HCT116 (cell line): ENCODE measurements around the gene BRD7. TPM values are rescaled to one million over a fixed set of nuclear protein-coding genes. Genes with fewer than 3 reads are reported as not detected.

Experiments
- ATAC-seq: fragments of 200-7000 bp; cut with Tn5 transposase; 2 replicates; pipeline ENCODE4 v1.9.1; 2020; ENCODE audit warnings: mild to moderate bottlenecking, moderate library complexity
- BruUV-seq: library from RNA; stranded (reverse); fragments of 400-500 nt; replicated peaks from 2 replicates; lab custom pipeline; 2021; lab: Mats Ljungman, UMichigan
- CTCF ChIA-PET: fragments of 300-600 bp; sonication (Branson Sonifier 250); formaldehyde crosslinking; loops from one replicate; lab custom pipeline; 2021; ENCODE audit warnings: antibody characterized with exemption; lab: Charles Lee
- POLR2A ChIA-PET: fragments of 300-600, 350-600 bp; sonication (Branson Sonifier 250); formaldehyde crosslinking; loops from one replicate; lab custom pipeline; 2021; ENCODE audit warnings: antibody characterized with exemption; lab: Charles Lee
- RAD21 ChIA-PET, 2 experiments: fragments of 300-600 bp; sonication (Branson Sonifier 250); formaldehyde crosslinking; loops; one replicate each; lab custom pipeline; 2023; ENCODE audit warnings: low total read pairs in 2 of 2; ENCODE audit not compliant: uncharacterized antibody in 2 of 2, unreplicated experiment in 2 of 2, low non-redundant PET in 1 of 2; lab: Charles Lee
- DNase-seq: peaks from one replicate; pipeline ENCODE4 v3.0.0-alpha.2; 2010; ENCODE audit warnings: low read depth, low spot score
- H2AFZ ChIP-seq: fragments of 200-600 bp; shearing (Covaris generic), sonication (generic); 2 replicates; pipeline ENCODE4 v1.6.1; 2017; ENCODE audit warnings: low read depth, mixed run types, mixed read lengths, antibody characterized with exemption, low read length; ENCODE audit not compliant: poor library complexity, severe bottlenecking
- H3K27ac ChIP-seq: 2 replicates; pipeline ENCODE4 v1.5.1; 2012; ENCODE audit warnings: low read depth, low read length
- H3K27me3 ChIP-seq: fragments of 200-600 bp; sonication (generic); 2 replicates; pipeline ENCODE4 v1.6.1; 2016; ENCODE audit warnings: mixed run types, low read length, mixed read lengths; ENCODE audit not compliant: insufficient read depth
- H3K36me3 ChIP-seq, 2 experiments: fragments of 200-500 bp in 1 of 2; fragments of 200-600 bp in 1 of 2; sonication (Bioruptor generic) in 1 of 2; sonication (generic) in 1 of 2; 2 replicates each; pipeline versions ENCODE4 v1.5.1 to v1.6.1; 2014 to 2016; ENCODE audit warnings: low read length in 2 of 2, inconsistent platforms in 1 of 2, mixed read lengths in 1 of 2, mixed run types in 1 of 2; ENCODE audit not compliant: insufficient read depth in 2 of 2, control insufficient read depth in 1 of 2
- H3K4me1 ChIP-seq, 2 experiments: fragments of 200-600 bp in 1 of 2; sonication (generic) in 1 of 2; 2 replicates each; pipeline versions ENCODE4 v1.5.1 to v1.6.1; 2012 to 2017; ENCODE audit warnings: low read length in 2 of 2, inconsistent platforms in 1 of 2, mild to moderate bottlenecking in 1 of 2, mixed read lengths in 1 of 2, mixed run types in 1 of 2, moderate library complexity in 1 of 2; ENCODE audit not compliant: insufficient read depth in 2 of 2, control insufficient read depth in 1 of 2
- H3K4me2 ChIP-seq: fragments of 200-600 bp; sonication (generic); 2 replicates; pipeline ENCODE4 v1.6.1; 2017; ENCODE audit warnings: mixed run types, low read length, mixed read lengths
- H3K4me3 ChIP-seq, 2 experiments: fragments of 200-600 bp in 1 of 2; sonication (generic) in 1 of 2; replicated peaks in 1 of 2; 2 replicates each; pipeline ENCODE4 v1.5.1; 2011 to 2016; ENCODE audit warnings: low read length in 2 of 2, control low read depth in 1 of 2, low read depth in 1 of 2, mild to moderate bottlenecking in 1 of 2, mixed read lengths in 1 of 2, mixed run types in 1 of 2
- H3K79me2 ChIP-seq: fragments of 200-600 bp; sonication (generic); 2 replicates; pipeline ENCODE4 v1.6.1; 2017; ENCODE audit warnings: mild to moderate bottlenecking, mixed run types, low read length, moderate library complexity, mixed read lengths; ENCODE audit not compliant: insufficient read depth
- H3K9ac ChIP-seq: fragments of 200-600 bp; sonication (generic); 2 replicates; pipeline ENCODE4 v1.6.1; 2016; ENCODE audit warnings: low read length, mixed read lengths
- H3K9me2 ChIP-seq: fragments of 200-600 bp; sonication (generic), shearing (Covaris generic); 2 replicates; pipeline ENCODE4 v1.6.1; 2017; ENCODE audit warnings: mixed run types, mild to moderate bottlenecking, moderate library complexity; ENCODE audit not compliant: insufficient read depth
- H3K9me3 ChIP-seq, 2 experiments: fragments of 200-500 bp in 1 of 2; fragments of 200-600 bp in 1 of 2; sonication (Bioruptor generic) in 1 of 2; sonication (generic) in 1 of 2; 2 replicates each; pipeline ENCODE4 v1.6.1; 2014 to 2017; ENCODE audit warnings: low read length in 2 of 2, mixed read lengths in 2 of 2, inconsistent platforms in 1 of 2, low read depth in 1 of 2, mild to moderate bottlenecking in 1 of 2, mixed run types in 1 of 2, moderate library complexity in 1 of 2; ENCODE audit not compliant: control insufficient read depth in 1 of 2, insufficient read depth in 1 of 2
- H4K20me1 ChIP-seq: fragments of 200-600 bp; sonication (generic), shearing (Covaris generic); 2 replicates; pipeline ENCODE4 v1.6.1; 2017; ENCODE audit warnings: mixed run types, mild to moderate bottlenecking, moderate library complexity; ENCODE audit not compliant: insufficient read depth
- EZH2 ChIP-seq: fragments of 200-600 bp; sonication (generic); IDR thresholded peaks from 2 replicates; pipeline ENCODE4 v1.6.1; 2017; ENCODE audit warnings: antibody characterized with exemption, mixed run types
- FOSL1 ChIP-seq: IDR thresholded peaks from 2 replicates; pipeline ENCODE4 v1.6.1; 2012; ENCODE audit warnings: low read depth
- JUND ChIP-seq: IDR thresholded peaks from 2 replicates; pipeline ENCODE4 v1.6.1; 2012
- POLR2AphosphoS5 ChIP-seq: IDR thresholded peaks from 2 replicates; pipeline ENCODE4 v1.6.1; 2011; ENCODE audit warnings: mild to moderate bottlenecking, low read depth, low read length, moderate library complexity
- RAD21 ChIP-seq: IDR thresholded peaks from 2 replicates; pipeline ENCODE4 v1.6.1; 2012; ENCODE audit warnings: low read depth, mild to moderate bottlenecking
- SRF ChIP-seq: IDR thresholded peaks from 2 replicates; pipeline ENCODE4 v1.6.1; 2012; ENCODE audit warnings: low read depth
- TCF7L2 ChIP-seq: IDR thresholded peaks from 2 replicates; pipeline ENCODE4 v1.7.0; 2011; ENCODE audit warnings: borderline replicate concordance, inconsistent platforms; ENCODE audit not compliant: insufficient read depth, insufficient read length; ENCODE audit errors: extremely low read depth
- ZNF274 ChIP-seq: fragments of 200-500 bp; sonication (Bioruptor generic); IDR thresholded peaks from 2 replicates; pipeline ENCODE4 v1.6.1; 2014; ENCODE audit warnings: mild to moderate bottlenecking, low read depth, low read length, inconsistent platforms
- intact Hi-C: fragments of 100-400 bp; cut with micrococcal nuclease; formaldehyde crosslinking; loops from 2 replicates; pipeline ENCODE4 v1.10.0; 2022
- total RNA-seq: library from RNA; stranded (reverse); gene quantifications from one replicate; pipeline ENCODE4 v1.2.1, GENCODE V29; 2021; ENCODE audit not compliant: unreplicated experiment
- TF ChIP-seq, protein P1 (sequence below), 3 experiments: fragments of 200-600 bp in 1 of 3; sonication (generic) in 1 of 3; IDR thresholded peaks in 2 of 3; conservative IDR thresholded peaks in 1 of 3; 2 replicates each; pipeline ENCODE4 v1.5.1; 2012 to 2017; ENCODE audit warnings: low read depth in 2 of 3, low read length in 2 of 3, antibody characterized with exemption in 1 of 3, borderline replicate concordance in 1 of 3, control low read depth in 1 of 3, mild to moderate bottlenecking in 1 of 3, mixed read lengths in 1 of 3, mixed run types in 1 of 3, moderate library complexity in 1 of 3; ENCODE audit not compliant: insufficient read depth in 1 of 3
- TF ChIP-seq, protein P2 (sequence below): IDR thresholded peaks from 2 replicates; pipeline ENCODE4 v1.6.1; 2012
- TF ChIP-seq, protein P3 (sequence below): IDR thresholded peaks from 2 replicates; pipeline ENCODE4 v1.6.1; 2011; ENCODE audit warnings: mild to moderate bottlenecking, low read length, moderate library complexity; ENCODE audit not compliant: insufficient replicate concordance; ENCODE audit errors: extremely low read depth

BRD7 gene
- total RNA-seq, 1 experiment from 2014 or later: 85.4 TPM

DNA sequence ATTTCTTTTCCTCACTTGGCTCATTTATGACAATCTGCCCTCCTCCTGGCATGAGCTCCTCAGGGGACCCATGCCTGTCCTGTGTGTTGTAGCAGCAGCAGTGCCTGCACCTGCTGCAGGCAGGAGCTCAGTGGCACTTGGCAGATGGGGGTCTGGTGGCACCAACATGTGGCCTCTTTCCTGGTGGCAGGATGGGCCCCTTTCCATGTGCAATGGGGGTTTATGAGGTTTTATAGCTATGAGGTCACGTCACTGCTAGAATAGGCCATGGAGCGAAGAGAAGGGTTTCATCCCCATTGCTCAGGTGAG, 95.5 kb downstream of the BRD7 start:
- ATAC-seq (no peak), DNase-seq (no peak)
- H3K27ac ChIP-seq: no peak overlapping the region
- no peak overlapping the region for H3K9ac ChIP-seq
- BruUV-seq: no TSS peak
- RAD21 ChIA-PET: no interaction called here
- TF ChIP-seq RAD21: no peak
- no peak for TF ChIP-seq EZH2
- TF ChIP-seq POLR2AphosphoS5: no peak
- TF ChIP-seq, protein P1, sequence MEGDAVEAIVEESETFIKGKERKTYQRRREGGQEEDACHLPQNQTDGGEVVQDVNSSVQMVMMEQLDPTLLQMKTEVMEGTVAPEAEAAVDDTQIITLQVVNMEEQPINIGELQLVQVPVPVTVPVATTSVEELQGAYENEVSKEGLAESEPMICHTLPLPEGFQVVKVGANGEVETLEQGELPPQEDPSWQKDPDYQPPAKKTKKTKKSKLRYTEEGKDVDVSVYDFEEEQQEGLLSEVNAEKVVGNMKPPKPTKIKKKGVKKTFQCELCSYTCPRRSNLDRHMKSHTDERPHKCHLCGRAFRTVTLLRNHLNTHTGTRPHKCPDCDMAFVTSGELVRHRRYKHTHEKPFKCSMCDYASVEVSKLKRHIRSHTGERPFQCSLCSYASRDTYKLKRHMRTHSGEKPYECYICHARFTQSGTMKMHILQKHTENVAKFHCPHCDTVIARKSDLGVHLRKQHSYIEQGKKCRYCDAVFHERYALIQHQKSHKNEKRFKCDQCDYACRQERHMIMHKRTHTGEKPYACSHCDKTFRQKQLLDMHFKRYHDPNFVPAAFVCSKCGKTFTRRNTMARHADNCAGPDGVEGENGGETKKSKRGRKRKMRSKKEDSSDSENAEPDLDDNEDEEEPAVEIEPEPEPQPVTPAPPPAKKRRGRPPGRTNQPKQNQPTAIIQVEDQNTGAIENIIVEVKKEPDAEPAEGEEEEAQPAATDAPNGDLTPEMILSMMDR (IDR thresholded peaks at IDR 0.05 in 2 of 3, conservative IDR thresholded peaks at IDR 0.05 in 1 of 3; ENCODE audit: borderline replicate concordance in 1 of 3, insufficient read depth in 1 of 3, low read depth in 2 of 3, low read length in 2 of 3): no peak
- no peak for TF ChIP-seq TCF7L2
- TF ChIP-seq JUND: no peak
- TF ChIP-seq, protein P2, sequence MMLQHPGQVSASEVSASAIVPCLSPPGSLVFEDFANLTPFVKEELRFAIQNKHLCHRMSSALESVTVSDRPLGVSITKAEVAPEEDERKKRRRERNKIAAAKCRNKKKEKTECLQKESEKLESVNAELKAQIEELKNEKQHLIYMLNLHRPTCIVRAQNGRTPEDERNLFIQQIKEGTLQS: no peak
- no peak for TF ChIP-seq FOSL1
- no peak for TF ChIP-seq ZNF274
- no peak for TF ChIP-seq SRF
- TF ChIP-seq, protein P3, sequence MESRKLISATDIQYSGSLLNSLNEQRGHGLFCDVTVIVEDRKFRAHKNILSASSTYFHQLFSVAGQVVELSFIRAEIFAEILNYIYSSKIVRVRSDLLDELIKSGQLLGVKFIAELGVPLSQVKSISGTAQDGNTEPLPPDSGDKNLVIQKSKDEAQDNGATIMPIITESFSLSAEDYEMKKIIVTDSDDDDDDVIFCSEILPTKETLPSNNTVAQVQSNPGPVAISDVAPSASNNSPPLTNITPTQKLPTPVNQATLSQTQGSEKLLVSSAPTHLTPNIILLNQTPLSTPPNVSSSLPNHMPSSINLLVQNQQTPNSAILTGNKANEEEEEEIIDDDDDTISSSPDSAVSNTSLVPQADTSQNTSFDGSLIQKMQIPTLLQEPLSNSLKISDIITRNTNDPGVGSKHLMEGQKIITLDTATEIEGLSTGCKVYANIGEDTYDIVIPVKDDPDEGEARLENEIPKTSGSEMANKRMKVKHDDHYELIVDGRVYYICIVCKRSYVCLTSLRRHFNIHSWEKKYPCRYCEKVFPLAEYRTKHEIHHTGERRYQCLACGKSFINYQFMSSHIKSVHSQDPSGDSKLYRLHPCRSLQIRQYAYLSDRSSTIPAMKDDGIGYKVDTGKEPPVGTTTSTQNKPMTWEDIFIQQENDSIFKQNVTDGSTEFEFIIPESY: no peak
- H3K4me2 ChIP-seq: no peak overlapping the region
- no peaks in the 10 kb centered on the region for H3K4me1 ChIP-seq
- H3K9me3 ChIP-seq: no peaks in the 10 kb centered on the region
- no peak overlapping the region for H3K4me3 ChIP-seq
- POLR2A ChIA-PET: no interaction called here
- H3K27me3 ChIP-seq: no peaks in the 10 kb centered on the region
- H3K36me3 ChIP-seq: no peaks in the 10 kb centered on the region
- CTCF ChIA-PET: no interaction called here
- H3K79me2 ChIP-seq: peaks cover 7% of the 10 kb centered on the region; the same call in 1 of the 2 replicates
- no peaks in the 10 kb centered on the region for H4K20me1 ChIP-seq
- no peak overlapping the region for H2AFZ ChIP-seq
- H3K9me2 ChIP-seq: no peaks in the 10 kb centered on the region
- intact Hi-C loops: no loop called here
